PC-3 (cell line): ENCODE results near the gene IMPA2. TPM values are rescaled to one million over a fixed set of nuclear protein-coding genes. Genes with fewer than 3 reads are reported as not detected.

Experiments
- ATAC-seq: fragments of 200-7000 bp; cut with Tn5 transposase; 2 replicates; pipeline ENCODE4 v1.9.1; 2020; ENCODE audit warnings: mild to moderate bottlenecking, moderate library complexity
- BruUV-seq: library from RNA; stranded (reverse); fragments of 400-500 nt; replicated peaks from 2 replicates; lab custom pipeline; 2021; lab: Mats Ljungman, UMichigan
- CTCF ChIA-PET: fragments of 300-600 bp; sonication (Branson Sonifier 250); formaldehyde crosslinking; loops from one replicate; lab custom pipeline; 2022; ENCODE audit warnings: antibody characterized with exemption; lab: Charles Lee
- POLR2A ChIA-PET: fragments of 300-600 bp; sonication (Branson Sonifier 250); formaldehyde crosslinking; loops from one replicate; lab custom pipeline; 2022; ENCODE audit warnings: antibody characterized with exemption; ENCODE audit not compliant: unreplicated experiment; lab: Charles Lee
- DNase-seq: peaks from one replicate; pipeline ENCODE4 v3.0.0-alpha.2; 2015
- H2AFZ ChIP-seq: fragments of 300-600 bp; sonication (generic); 2 replicates; pipeline ENCODE4 v1.6.0; 2016; ENCODE audit warnings: antibody characterized with exemption, low read length
- H3F3A ChIP-seq: fragments of 300-600 bp; sonication (generic); one replicate; pipeline ENCODE4 v1.6.0; 2017; ENCODE audit warnings: antibody characterized with exemption, low read length, control low read depth, mild to moderate bottlenecking; ENCODE audit not compliant: unreplicated experiment
- H3K27ac ChIP-seq: fragments of 300-600 bp; sonication (generic); 2 replicates; pipeline ENCODE4 v1.5.1; 2016; ENCODE audit warnings: mild to moderate bottlenecking, low read length
- H3K27me3 ChIP-seq: fragments of 300-600 bp; sonication (generic); 2 replicates; pipeline ENCODE4 v1.6.1; 2016; ENCODE audit warnings: low read length, mixed read lengths
- H3K36me3 ChIP-seq: fragments of 300-600 bp; sonication (generic); 2 replicates; pipeline ENCODE4 v1.6.1; 2016; ENCODE audit warnings: low read depth, mixed run types, low read length, mixed read lengths
- H3K4me1 ChIP-seq: fragments of 300-600 bp; sonication (generic); 2 replicates; pipeline ENCODE4 v1.5.1; 2016; ENCODE audit warnings: low read length; ENCODE audit not compliant: insufficient read depth
- H3K4me2 ChIP-seq: fragments of 300-600 bp; sonication (generic); 2 replicates; pipeline ENCODE4 v1.6.0; 2016; ENCODE audit warnings: low read length
- H3K4me3 ChIP-seq: fragments of 300-600 bp; sonication (generic); 2 replicates; pipeline ENCODE4 v1.5.1; 2016; ENCODE audit warnings: mild to moderate bottlenecking, low read length, mixed read lengths
- H3K79me2 ChIP-seq: fragments of 300-600 bp; sonication (generic); 2 replicates; pipeline ENCODE4 v1.6.1; 2017; ENCODE audit warnings: low read length, mixed read lengths
- H3K9ac ChIP-seq: fragments of 300-600 bp; sonication (generic); 2 replicates; pipeline ENCODE4 v1.6.0; 2016; ENCODE audit warnings: mild to moderate bottlenecking, low read length
- H3K9me2 ChIP-seq: fragments of 300-600 bp; sonication (generic); replicated peaks from 2 replicates; pipeline ENCODE4 v1.6.1; 2016; ENCODE audit warnings: mixed run types, low read length, mixed read lengths
- H3K9me3 ChIP-seq: fragments of 300-600 bp; sonication (generic); 2 replicates; pipeline ENCODE4 v1.6.1; 2016; ENCODE audit warnings: low read length, mixed read lengths
- H4K20me1 ChIP-seq: fragments of 300-600 bp; sonication (generic); 2 replicates; pipeline ENCODE4 v1.6.1; 2016; ENCODE audit warnings: low read length, mixed read lengths
- EZH2 ChIP-seq: fragments of 300-600 bp; sonication (generic); IDR thresholded peaks from one replicate; pipeline ENCODE4 v1.6.1; 2017; ENCODE audit warnings: antibody characterized with exemption, mild to moderate bottlenecking, low read length; ENCODE audit not compliant: unreplicated experiment
- EZH2phosphoT487 ChIP-seq: fragments of 300-600 bp; sonication (generic); IDR thresholded peaks from 2 replicates; pipeline ENCODE4 v1.6.1; 2018; ENCODE audit warnings: mild to moderate bottlenecking, antibody characterized with exemption, low read length, borderline replicate concordance
- intact Hi-C: fragments of 100-400 bp; cut with micrococcal nuclease; formaldehyde crosslinking; loops from 2 replicates; pipeline ENCODE4 v1.9.0; 2023
- total RNA-seq: library from RNA; depleted of rRNA; stranded (reverse); fragments of >200 nt; gene quantifications from 2 replicates; pipeline ENCODE4 v1.2.3, GENCODE V29; 2014
- TF ChIP-seq, protein P1 (sequence below): fragments of 300-600 bp; sonication (generic); conservative IDR thresholded peaks from 2 replicates; pipeline ENCODE4 v1.5.1; 2017; ENCODE audit warnings: antibody characterized with exemption, low read depth, mild to moderate bottlenecking, low read length

Gene IMPA2
- total RNA-seq, 1 experiment from 2014 or later, result 38.2 TPM

DNA sequence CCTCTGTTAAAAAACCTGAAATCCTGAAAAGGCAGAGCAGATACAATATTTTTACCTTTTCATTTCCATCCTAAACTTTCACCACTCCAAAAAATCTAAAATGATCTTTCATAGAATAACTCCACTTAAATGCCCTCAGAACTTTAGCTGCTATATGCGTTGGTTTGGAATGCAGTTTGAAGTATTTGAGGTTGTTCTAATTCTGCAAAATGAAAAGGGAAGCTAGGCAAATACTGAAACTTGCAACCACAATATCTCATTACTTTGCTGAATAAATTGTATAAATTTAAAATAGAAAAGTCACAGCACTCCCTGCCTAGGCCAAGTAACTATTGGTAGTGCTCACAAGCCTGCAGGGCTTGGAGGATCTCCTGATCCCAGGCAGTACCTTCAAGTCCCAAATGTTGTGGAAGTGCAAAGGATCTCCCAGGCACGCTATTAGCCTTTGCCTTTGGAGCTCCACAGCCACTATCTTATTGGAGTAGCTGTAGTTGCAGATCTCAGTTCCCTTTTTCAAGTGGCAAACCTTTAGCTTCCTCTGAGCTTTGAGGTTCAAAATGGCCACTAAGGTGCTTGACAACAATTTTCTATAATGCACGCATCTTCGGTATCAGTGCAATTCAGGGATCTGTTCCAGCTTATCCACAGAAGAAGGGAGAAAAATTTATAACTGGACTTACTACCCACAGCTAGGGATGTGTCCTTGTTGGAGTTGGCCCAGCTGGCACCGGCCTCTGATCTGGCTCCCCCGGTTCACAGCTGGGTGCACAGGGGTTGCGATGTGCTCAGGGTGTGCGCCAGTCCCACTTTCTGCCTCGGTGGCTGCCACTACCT lies 68.9 kb downstream of the IMPA2 start:
- no peak overlapping the region for H3K4me2 ChIP-seq
- BruUV-seq, result no TSS peak
- ATAC-seq (no peak), DNase-seq (no peak)
- H3K9ac ChIP-seq, result no peak overlapping the region
- peaks cover 4% of the 10 kb centered on the region; the same call in 1 of the 2 replicates for H3K4me1 ChIP-seq
- peaks cover 15% of the 10 kb centered on the region for H3K27me3 ChIP-seq
- H4K20me1 ChIP-seq, result no peaks in the 10 kb centered on the region
- H3K9me2 ChIP-seq, result no peaks in the 10 kb centered on the region
- H3K36me3 ChIP-seq, result no peaks in the 10 kb centered on the region
- no peak overlapping the region for H3K27ac ChIP-seq
- ChIA-PET CTCF (interaction anchor here (0.6 to 0.7 kb wide), 2 partner anchors 56 to 220 kb away, joined by 3 to 8 read pairs; no protein-coding TSS in a partner anchor), POLR2A (no interaction called here)
- no peaks in the 10 kb centered on the region for H3K9me3 ChIP-seq
- intact Hi-C loops, result no loop called here
- no peak overlapping the region for H2AFZ ChIP-seq
- TF ChIP-seq EZH2phosphoT487, result no peak
- no peak for TF ChIP-seq EZH2
- TF ChIP-seq, protein P1, sequence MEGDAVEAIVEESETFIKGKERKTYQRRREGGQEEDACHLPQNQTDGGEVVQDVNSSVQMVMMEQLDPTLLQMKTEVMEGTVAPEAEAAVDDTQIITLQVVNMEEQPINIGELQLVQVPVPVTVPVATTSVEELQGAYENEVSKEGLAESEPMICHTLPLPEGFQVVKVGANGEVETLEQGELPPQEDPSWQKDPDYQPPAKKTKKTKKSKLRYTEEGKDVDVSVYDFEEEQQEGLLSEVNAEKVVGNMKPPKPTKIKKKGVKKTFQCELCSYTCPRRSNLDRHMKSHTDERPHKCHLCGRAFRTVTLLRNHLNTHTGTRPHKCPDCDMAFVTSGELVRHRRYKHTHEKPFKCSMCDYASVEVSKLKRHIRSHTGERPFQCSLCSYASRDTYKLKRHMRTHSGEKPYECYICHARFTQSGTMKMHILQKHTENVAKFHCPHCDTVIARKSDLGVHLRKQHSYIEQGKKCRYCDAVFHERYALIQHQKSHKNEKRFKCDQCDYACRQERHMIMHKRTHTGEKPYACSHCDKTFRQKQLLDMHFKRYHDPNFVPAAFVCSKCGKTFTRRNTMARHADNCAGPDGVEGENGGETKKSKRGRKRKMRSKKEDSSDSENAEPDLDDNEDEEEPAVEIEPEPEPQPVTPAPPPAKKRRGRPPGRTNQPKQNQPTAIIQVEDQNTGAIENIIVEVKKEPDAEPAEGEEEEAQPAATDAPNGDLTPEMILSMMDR, result no peak
- H3F3A ChIP-seq, result no peaks in the 10 kb centered on the region
- H3K4me3 ChIP-seq, result no peak overlapping the region
- H3K79me2 ChIP-seq, result no peaks in the 10 kb centered on the region

DNA sequence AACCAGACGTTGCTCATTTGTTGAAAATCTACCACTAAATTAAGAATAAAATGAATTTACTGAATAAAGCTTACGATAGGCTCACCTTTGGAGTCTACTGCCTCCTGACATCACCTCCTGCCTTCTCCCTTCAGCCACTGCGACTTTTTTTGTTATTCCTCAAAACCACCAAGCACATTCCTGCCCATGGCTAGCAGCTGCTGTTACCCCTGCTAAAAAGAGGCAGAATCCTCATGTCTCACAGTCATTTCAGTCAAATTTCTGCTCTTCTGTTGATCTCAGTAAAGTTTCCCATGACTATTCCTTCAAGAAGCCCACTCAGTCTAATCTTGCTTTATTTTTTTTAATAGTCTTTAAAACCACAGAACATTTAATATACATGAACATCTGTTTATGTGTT lies 71.6 kb downstream of the IMPA2 start:
- Histone ChIP-seq H3K79me2 (no peaks in the 10 kb centered on the region), H3K27ac (no peak overlapping the region), H3K36me3 (no peaks in the 10 kb centered on the region), H3K9me2 (no peaks in the 10 kb centered on the region), H3K4me3 (no peak overlapping the region), H2AFZ (no peak overlapping the region), H3F3A (no peaks in the 10 kb centered on the region), H4K20me1 (no peaks in the 10 kb centered on the region), H3K4me1 (peaks cover 4% of the 10 kb centered on the region; the same call in 1 of the 2 replicates), H3K9ac (no peak overlapping the region), H3K27me3 (peaks cover 15% of the 10 kb centered on the region), H3K4me2 (no peak overlapping the region), H3K9me3 (no peaks in the 10 kb centered on the region)
- no peak for ATAC-seq
- CTCF ChIA-PET, result no interaction called here
- BruUV-seq, result no TSS peak
- POLR2A ChIA-PET, result no interaction called here
- intact Hi-C loops, result no loop called here
- DNase-seq, result no peak
- no peak for TF ChIP-seq EZH2phosphoT487
- TF ChIP-seq, protein P1, result no peak
- no peak for TF ChIP-seq EZH2

DNA sequence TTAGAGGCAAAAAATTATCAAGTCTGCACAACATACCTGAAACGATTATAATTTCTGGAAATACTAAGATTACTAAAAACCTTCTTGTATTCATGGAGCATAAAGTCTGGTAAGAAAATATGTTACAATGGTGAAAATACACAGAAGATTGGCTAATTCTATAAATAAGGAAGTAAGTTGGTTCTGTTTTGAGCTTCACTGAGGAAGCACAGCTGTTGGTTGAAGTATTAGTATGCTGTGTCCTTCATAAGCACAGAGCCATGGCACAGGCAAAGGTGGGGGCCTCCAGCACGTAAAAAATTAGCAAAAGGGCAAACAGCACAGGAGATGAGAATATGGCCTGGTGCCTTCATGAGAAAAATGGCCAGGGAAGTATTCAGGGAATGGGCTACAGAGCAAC lies 72.0 kb downstream of the IMPA2 start:
- Histone ChIP-seq H3K27ac (no peak overlapping the region), H3K27me3 (peaks cover 15% of the 10 kb centered on the region), H3K9ac (no peak overlapping the region), H3K9me3 (no peaks in the 10 kb centered on the region), H3K79me2 (no peaks in the 10 kb centered on the region), H3K4me3 (no peak overlapping the region), H3F3A (no peaks in the 10 kb centered on the region), H3K4me1 (peaks cover 4% of the 10 kb centered on the region; the same call in 1 of the 2 replicates), H4K20me1 (no peaks in the 10 kb centered on the region), H3K4me2 (no peak overlapping the region), H3K36me3 (no peaks in the 10 kb centered on the region), H3K9me2 (no peaks in the 10 kb centered on the region), H2AFZ (no peak overlapping the region)
- intact Hi-C loops, result no loop called here
- no TSS peak for BruUV-seq
- ChIA-PET CTCF (no interaction called here), POLR2A (no interaction called here)
- TF ChIP-seq EZH2phosphoT487 (no peak), EZH2 (no peak)
- TF ChIP-seq, protein P1, result no peak
- no peak for ATAC-seq
- DNase-seq, result no peak
